DOHH2 (cell line): ENCODE data around the gene TAGLN2.

ENCODE experiments used
- H3F3A ChIP-seq: fragments of 200-600 bp; sonication (generic), shearing (Covaris generic); 2 replicates; pipeline ENCODE4 v1.6.0; 2016; ENCODE audit warnings: antibody characterized with exemption, mild to moderate bottlenecking; ENCODE audit not compliant: control insufficient read depth, insufficient read depth
- H3K27ac ChIP-seq: fragments of 200-600 bp; sonication (generic); 2 replicates; pipeline ENCODE4 v1.5.1; 2014; ENCODE audit warnings: low read depth, mild to moderate bottlenecking, low read length, moderate library complexity
- H3K27me3 ChIP-seq: fragments of 200-600 bp; sonication (generic); 2 replicates; pipeline ENCODE4 v1.6.1; 2014; ENCODE audit warnings: mild to moderate bottlenecking, low read length, mixed read lengths; ENCODE audit not compliant: control insufficient read depth
- H3K36me3 ChIP-seq: fragments of 200-600 bp; sonication (generic); 2 replicates; pipeline ENCODE4 v1.6.1; 2014; ENCODE audit warnings: mild to moderate bottlenecking, low read length, moderate library complexity, mixed read lengths; ENCODE audit not compliant: control insufficient read depth
- H3K4me1 ChIP-seq: fragments of 200-600 bp; sonication (generic); 2 replicates; pipeline ENCODE4 v1.6.1; 2014; ENCODE audit warnings: mild to moderate bottlenecking, low read length, mixed read lengths; ENCODE audit not compliant: control insufficient read depth
- H3K4me2 ChIP-seq: fragments of 200-600 bp; sonication (generic); 2 replicates; pipeline ENCODE4 v1.6.0; 2014; ENCODE audit warnings: mild to moderate bottlenecking, low read length, moderate library complexity
- H3K4me3 ChIP-seq: fragments of 200-600 bp; sonication (generic); 2 replicates; pipeline ENCODE4 v1.5.1; 2014; ENCODE audit warnings: mild to moderate bottlenecking, low read length, mixed read lengths
- H3K79me2 ChIP-seq: fragments of 200-600 bp; sonication (generic); 2 replicates; pipeline ENCODE4 v1.6.1; 2014; ENCODE audit warnings: mild to moderate bottlenecking, low read length, mixed read lengths; ENCODE audit not compliant: control insufficient read depth
- H3K9me2 ChIP-seq: fragments of 200-600 bp; sonication (generic); replicated peaks from 2 replicates; pipeline ENCODE4 v1.6.1; 2014; ENCODE audit warnings: mild to moderate bottlenecking, low read length, mixed read lengths; ENCODE audit not compliant: control insufficient read depth
- H3K9me3 ChIP-seq: fragments of 200-600 bp; sonication (generic); 2 replicates; pipeline ENCODE4 v1.6.1; 2014; ENCODE audit warnings: antibody characterized with exemption, low read length, mixed read lengths; ENCODE audit not compliant: control insufficient read depth, insufficient read depth
- H4K20me1 ChIP-seq: fragments of 200-600 bp; sonication (generic); 2 replicates; pipeline ENCODE4 v1.6.0; 2014; ENCODE audit warnings: low read depth, mild to moderate bottlenecking, antibody characterized with exemption, low read length, moderate library complexity; ENCODE audit not compliant: control insufficient read depth, insufficient read depth
- EZH2phosphoT487 ChIP-seq: fragments of 200-600 bp; sonication (generic); IDR thresholded peaks from 2 replicates; pipeline ENCODE4 v1.6.1; 2017; ENCODE audit warnings: borderline replicate concordance, mild to moderate bottlenecking, antibody characterized with exemption, low read length, moderate library complexity, mixed read lengths
- TF ChIP-seq, protein P1 (sequence below): fragments of 200-600 bp; sonication (generic); IDR thresholded peaks from one replicate; pipeline ENCODE4 v1.5.1; 2014; ENCODE audit warnings: antibody characterized with exemption, mild to moderate bottlenecking, low read depth, low read length; ENCODE audit not compliant: poor library complexity, severe bottlenecking

TAGLN2 gene

DNA sequence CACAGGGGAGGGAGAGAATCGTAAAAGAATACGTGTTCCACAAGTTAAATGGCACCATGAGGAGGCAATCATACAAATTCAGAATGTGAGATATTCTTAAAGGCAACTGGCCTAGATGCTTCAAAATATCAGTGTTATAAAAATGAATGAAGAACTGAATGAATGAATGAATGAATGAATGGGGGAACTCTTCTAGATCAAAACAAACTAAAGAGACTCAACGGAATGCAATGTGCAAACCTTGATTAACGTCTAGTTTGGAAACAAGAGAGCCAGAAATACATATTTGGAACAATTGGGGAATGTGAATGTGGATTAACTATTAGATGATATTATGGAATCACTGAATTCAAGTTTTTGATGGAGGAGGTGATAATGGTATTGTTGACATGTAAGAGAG is 42.2 kb downstream of the TAGLN2 start:
- Histone ChIP-seq H3K79me2 (no peaks in the 10 kb centered on the region), H3K9me2 (no peaks in the 10 kb centered on the region), H3K9me3 (no peaks in the 10 kb centered on the region), H4K20me1 (no peaks in the 10 kb centered on the region), H3K27me3 (no peaks in the 10 kb centered on the region), H3K27ac (no peak overlapping the region), H3K4me2 (no peak overlapping the region), H3K4me1 (peaks cover 8% of the 10 kb centered on the region), H3K4me3 (no peak overlapping the region), H3K36me3 (no peaks in the 10 kb centered on the region), H3F3A (no peaks in the 10 kb centered on the region)
- TF ChIP-seq, protein P1, sequence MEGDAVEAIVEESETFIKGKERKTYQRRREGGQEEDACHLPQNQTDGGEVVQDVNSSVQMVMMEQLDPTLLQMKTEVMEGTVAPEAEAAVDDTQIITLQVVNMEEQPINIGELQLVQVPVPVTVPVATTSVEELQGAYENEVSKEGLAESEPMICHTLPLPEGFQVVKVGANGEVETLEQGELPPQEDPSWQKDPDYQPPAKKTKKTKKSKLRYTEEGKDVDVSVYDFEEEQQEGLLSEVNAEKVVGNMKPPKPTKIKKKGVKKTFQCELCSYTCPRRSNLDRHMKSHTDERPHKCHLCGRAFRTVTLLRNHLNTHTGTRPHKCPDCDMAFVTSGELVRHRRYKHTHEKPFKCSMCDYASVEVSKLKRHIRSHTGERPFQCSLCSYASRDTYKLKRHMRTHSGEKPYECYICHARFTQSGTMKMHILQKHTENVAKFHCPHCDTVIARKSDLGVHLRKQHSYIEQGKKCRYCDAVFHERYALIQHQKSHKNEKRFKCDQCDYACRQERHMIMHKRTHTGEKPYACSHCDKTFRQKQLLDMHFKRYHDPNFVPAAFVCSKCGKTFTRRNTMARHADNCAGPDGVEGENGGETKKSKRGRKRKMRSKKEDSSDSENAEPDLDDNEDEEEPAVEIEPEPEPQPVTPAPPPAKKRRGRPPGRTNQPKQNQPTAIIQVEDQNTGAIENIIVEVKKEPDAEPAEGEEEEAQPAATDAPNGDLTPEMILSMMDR = no peak

DNA sequence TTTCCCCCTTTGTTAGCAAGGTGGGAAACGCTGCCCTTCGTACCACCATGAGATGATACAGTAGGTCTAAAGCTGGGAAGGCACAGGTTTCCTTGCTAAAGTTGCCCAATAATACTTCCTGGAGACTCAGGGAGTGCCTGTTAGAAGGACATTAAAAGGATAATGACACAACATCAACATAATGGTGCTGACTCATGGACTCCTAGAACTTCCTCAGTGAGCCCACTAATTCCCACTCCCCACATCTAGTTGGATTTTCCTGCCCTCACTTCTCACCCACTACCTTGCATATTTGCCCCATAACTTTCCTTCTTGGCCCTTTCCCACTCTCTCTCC is 42.8 kb downstream of the TAGLN2 start:
- no peak overlapping the region for H3K27ac ChIP-seq

DNA sequence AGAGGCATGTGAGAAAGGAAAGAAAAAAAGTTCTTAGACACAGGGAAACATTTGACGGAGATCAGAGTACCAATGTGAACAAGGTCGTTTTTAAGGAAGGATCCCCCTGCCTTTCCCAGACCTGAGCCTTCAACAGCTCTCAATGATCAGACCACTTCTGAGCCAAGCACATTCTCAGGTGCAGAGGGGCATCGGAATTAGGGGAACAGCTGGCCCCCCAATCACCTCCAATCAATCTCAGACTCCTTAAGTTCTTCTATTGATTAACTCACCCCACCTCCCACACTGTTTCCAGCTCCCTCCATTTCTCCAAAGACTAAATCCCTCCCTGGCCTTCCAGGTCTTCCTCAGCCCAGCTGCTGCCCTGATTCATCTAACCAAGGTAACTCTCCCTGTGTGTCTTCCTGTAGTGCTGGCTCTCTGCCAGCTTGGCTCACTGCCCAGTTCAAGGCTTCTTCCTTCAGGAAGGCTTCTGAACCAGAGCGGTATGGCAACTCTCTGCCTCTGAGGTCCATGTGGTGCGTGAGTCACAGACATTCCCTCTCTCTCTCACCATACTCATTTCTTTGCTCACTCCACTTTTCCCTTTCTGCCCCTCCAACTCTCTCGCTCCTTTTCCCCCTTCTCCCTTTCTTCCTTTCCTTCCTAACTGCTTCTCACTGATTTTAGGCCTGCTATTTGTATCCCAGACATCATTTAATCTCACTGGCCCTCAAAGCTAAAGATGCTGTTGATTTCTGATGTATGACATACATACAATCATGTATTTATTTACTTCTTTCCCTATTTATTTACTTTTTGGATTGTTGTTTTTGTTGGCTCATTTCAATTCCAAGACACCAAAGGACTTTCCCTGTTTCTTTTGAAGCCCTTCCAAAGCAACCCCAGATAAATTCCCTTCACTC is 43.4 kb downstream of the TAGLN2 start:
- TF ChIP-seq, protein P1 = no peak
- no peak for TF ChIP-seq EZH2phosphoT487
- Histone ChIP-seq H3K4me1 (no peaks in the 10 kb centered on the region; the same call in 1 of the 2 replicates), H3K9me2 (no peaks in the 10 kb centered on the region), H4K20me1 (no peaks in the 10 kb centered on the region), H3K4me2 (no peak overlapping the region), H3K9me3 (no peaks in the 10 kb centered on the region), H3K79me2 (no peaks in the 10 kb centered on the region), H3F3A (no peaks in the 10 kb centered on the region), H3K4me3 (no peak overlapping the region), H3K27me3 (no peaks in the 10 kb centered on the region), H3K36me3 (no peaks in the 10 kb centered on the region), H3K27ac (no peak overlapping the region)

More for the DNA sequence above, 42.8 kb downstream of the TAGLN2 start:
- TF ChIP-seq, protein P1 = no peak
- TF ChIP-seq EZH2phosphoT487 = no peak
- no peaks in the 10 kb centered on the region for H4K20me1 ChIP-seq
- H3K79me2 ChIP-seq = no peaks in the 10 kb centered on the region
- H3F3A ChIP-seq = no peaks in the 10 kb centered on the region
- peaks cover 6% of the 10 kb centered on the region for H3K4me1 ChIP-seq
- H3K4me2 ChIP-seq = no peak overlapping the region
- no peaks in the 10 kb centered on the region for H3K9me3 ChIP-seq
- no peaks in the 10 kb centered on the region for H3K27me3 ChIP-seq
- no peak overlapping the region for H3K4me3 ChIP-seq
- no peaks in the 10 kb centered on the region for H3K36me3 ChIP-seq
- H3K9me2 ChIP-seq = no peaks in the 10 kb centered on the region
